ENCODE data around the gene DPP6. TPM values are rescaled to one million over a fixed set of nuclear protein-coding genes. Genes with fewer than 3 reads are reported as not detected.

DPP6 gene
- total RNA-seq, 4 donors from 2014 or later, result 0.38 TPM; not detected in 2

DNA sequence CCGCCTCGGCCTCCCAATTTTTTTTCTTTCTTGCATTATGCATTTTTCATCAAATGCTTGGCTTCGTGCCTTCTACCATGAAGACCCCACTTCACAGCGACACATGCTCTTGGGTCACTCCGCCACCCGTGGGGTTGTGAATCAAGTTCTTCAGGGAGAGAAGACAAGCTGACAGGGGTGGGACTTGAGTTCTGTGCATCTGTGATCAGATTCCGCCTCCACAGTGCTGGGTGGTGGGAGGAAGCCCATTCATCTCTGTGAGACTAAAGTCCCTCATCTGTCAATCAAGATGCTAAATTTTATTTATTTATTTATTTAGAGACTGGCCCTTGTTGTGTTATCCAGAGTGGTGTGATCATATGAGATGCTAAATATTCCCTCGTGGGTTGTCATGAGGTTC, 333.0 kb downstream of the DPP6 start:
- DNase-seq, result no peak
- intact Hi-C loops (cut with DNase I), result no loop called here
- no peaks in the 10 kb centered on the region for H3K36me3 ChIP-seq
- 74 to 79% methylated on average over 7 to 8 of the region's 8 CpGs for WGBS, 2 donors
- no peaks in the 10 kb centered on the region for H3K27me3 ChIP-seq
- no peaks in the 10 kb centered on the region for H3K9me3 ChIP-seq
- TF ChIP-seq, protein P1, sequence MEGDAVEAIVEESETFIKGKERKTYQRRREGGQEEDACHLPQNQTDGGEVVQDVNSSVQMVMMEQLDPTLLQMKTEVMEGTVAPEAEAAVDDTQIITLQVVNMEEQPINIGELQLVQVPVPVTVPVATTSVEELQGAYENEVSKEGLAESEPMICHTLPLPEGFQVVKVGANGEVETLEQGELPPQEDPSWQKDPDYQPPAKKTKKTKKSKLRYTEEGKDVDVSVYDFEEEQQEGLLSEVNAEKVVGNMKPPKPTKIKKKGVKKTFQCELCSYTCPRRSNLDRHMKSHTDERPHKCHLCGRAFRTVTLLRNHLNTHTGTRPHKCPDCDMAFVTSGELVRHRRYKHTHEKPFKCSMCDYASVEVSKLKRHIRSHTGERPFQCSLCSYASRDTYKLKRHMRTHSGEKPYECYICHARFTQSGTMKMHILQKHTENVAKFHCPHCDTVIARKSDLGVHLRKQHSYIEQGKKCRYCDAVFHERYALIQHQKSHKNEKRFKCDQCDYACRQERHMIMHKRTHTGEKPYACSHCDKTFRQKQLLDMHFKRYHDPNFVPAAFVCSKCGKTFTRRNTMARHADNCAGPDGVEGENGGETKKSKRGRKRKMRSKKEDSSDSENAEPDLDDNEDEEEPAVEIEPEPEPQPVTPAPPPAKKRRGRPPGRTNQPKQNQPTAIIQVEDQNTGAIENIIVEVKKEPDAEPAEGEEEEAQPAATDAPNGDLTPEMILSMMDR (IDR thresholded peaks at IDR 0.05), result no peak
- TF ChIP-seq POLR2A (IDR thresholded peaks at IDR 0.05), result no peak
- H3K27ac ChIP-seq, result no peak overlapping the region
- H3K4me1 ChIP-seq, result no peaks in the 10 kb centered on the region
- H3K4me3 ChIP-seq, result no peak overlapping the region

DNA sequence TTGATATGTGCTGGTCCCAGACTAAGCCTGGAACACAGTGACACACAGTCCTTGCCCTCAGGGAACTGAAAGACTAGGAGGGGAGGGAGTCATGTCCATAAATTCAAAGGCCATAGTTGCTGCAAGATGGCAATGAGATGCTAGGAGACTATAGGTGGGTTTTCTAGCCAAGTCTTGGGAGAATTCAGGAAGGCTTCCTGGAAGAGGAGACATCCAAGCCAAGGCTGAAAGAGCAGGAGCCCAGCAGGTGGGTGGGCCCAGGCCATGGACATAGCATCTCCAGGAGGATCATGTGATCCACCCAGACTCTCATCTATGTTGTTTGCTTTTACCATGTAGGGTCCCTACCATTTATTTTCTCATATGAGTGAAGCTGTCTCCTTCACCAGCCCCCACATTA, 335.1 kb downstream of the DPP6 start:
- intact Hi-C loops (cut with DNase I), result no loop called here
- Histone ChIP-seq H3K4me3 (no peak overlapping the region), H3K27me3 (no peaks in the 10 kb centered on the region), H3K36me3 (no peaks in the 10 kb centered on the region), H3K4me1 (no peaks in the 10 kb centered on the region), H3K9me3 (peaks cover 0 to 3% (median 0%) of the 10 kb centered on the region in 3 donors), H3K27ac (no peak overlapping the region)
- no peak for DNase-seq
- TF ChIP-seq POLR2A (IDR thresholded peaks at IDR 0.05), result no peak
- TF ChIP-seq, protein P1 (IDR thresholded peaks at IDR 0.05), result no peak

DNA sequence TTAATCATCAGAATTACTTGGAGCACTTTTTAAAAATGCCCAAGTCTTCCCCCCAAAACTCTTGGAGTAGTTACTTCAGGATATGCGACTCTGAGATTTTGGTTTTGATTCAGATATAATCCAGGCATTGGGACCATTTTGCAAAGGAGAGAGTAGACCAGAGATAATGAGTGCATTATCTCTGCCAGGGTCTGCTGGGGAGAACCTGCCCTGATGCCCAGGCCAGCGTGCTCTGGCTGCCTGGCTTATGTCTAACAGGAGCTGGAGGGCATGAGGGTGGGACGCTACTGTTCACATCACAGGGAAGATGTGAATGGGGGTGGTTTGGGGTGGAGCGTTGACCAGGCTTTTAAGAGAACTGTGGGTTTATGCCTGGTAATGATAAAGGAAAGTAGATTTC, 336.2 kb downstream of the DPP6 start:
- no peaks in the 10 kb centered on the region for H3K36me3 ChIP-seq
- no peak for DNase-seq
- peaks cover 0 to 3% (median 0%) of the 10 kb centered on the region in 3 donors for H3K9me3 ChIP-seq
- no peaks in the 10 kb centered on the region for H3K27me3 ChIP-seq
- WGBS, 2 donors, result 65 to 78% methylated on average over 4 of the region's 4 CpGs
- TF ChIP-seq, protein P1 (IDR thresholded peaks at IDR 0.05), result no peak
- no peak for TF ChIP-seq POLR2A (IDR thresholded peaks at IDR 0.05)
- intact Hi-C loops (cut with DNase I), result no loop called here
- no peak overlapping the region for H3K27ac ChIP-seq
- H3K4me1 ChIP-seq, result no peaks in the 10 kb centered on the region
- no peak overlapping the region for H3K4me3 ChIP-seq

- Histone ChIP-seq H3K27me3 (no peaks in the 10 kb centered on the region), H3K27ac (no peak overlapping the region), H3K36me3 (no peaks in the 10 kb centered on the region), H3K9me3 (peaks cover 0 to 3% (median 0%) of the 10 kb centered on the region in 3 donors), H3K4me1 (no peaks in the 10 kb centered on the region), H3K4me3 (no peak overlapping the region)
- intact Hi-C loops (cut with DNase I), result no loop called here
- 14 to 18% methylated on average over 10 of the region's 10 CpGs for WGBS, 2 donors
- TF ChIP-seq, protein P1 (IDR thresholded peaks at IDR 0.05), result no peak
- TF ChIP-seq POLR2A (IDR thresholded peaks at IDR 0.05), result no peak
- DNase-seq, result no peak
Observed at GRCh38 chr7:154388999-154389398, 336.8 kb downstream of the DPP6 start.

DNA sequence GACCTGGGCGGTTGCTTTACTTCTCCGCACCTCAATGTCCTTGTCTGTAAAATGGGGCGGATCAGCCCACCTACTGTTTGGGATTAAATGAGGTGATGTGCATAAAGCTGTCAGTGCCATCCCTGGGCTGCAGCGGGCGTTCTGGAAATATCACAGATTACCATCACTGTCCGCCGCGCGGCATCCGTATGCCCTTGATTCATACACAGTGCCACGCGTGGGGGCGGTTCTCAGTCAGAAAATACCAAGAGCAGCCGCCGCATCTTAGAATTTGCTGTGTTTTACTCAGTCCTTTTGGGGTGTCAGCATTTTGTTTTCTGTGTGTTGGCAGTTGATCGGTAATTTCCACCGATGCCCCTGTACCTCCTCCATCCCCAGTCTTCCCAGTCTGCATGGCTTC, 338.8 kb downstream of the DPP6 start:
- Histone ChIP-seq H3K9me3 (peaks cover 0 to 3% (median 0%) of the 10 kb centered on the region in 3 donors), H3K27me3 (no peaks in the 10 kb centered on the region), H3K36me3 (no peaks in the 10 kb centered on the region), H3K4me1 (no peaks in the 10 kb centered on the region), H3K27ac (no peak overlapping the region), H3K4me3 (no peak overlapping the region)
- WGBS, 2 donors, result 96 to 97% methylated on average over 17 of the region's 17 CpGs
- intact Hi-C loops (cut with DNase I), result no loop called here
- no peak for DNase-seq
- TF ChIP-seq, protein P1 (IDR thresholded peaks at IDR 0.05), result no peak
- TF ChIP-seq POLR2A (IDR thresholded peaks at IDR 0.05), result no peak
